ENCODE data around the gene SLC30A10. TPM values are rescaled to one million over a fixed set of nuclear protein-coding genes. Genes with fewer than 3 reads are reported as not detected.
"Not testable (repeated sequence)": the region's sequence is repeated elsewhere in the genome, so short reads cannot be mapped to it uniquely, and the experiment has no call there.

The SLC30A10 gene
- total and polyA plus RNA-seq, 5 donors, result not detected

DNA sequence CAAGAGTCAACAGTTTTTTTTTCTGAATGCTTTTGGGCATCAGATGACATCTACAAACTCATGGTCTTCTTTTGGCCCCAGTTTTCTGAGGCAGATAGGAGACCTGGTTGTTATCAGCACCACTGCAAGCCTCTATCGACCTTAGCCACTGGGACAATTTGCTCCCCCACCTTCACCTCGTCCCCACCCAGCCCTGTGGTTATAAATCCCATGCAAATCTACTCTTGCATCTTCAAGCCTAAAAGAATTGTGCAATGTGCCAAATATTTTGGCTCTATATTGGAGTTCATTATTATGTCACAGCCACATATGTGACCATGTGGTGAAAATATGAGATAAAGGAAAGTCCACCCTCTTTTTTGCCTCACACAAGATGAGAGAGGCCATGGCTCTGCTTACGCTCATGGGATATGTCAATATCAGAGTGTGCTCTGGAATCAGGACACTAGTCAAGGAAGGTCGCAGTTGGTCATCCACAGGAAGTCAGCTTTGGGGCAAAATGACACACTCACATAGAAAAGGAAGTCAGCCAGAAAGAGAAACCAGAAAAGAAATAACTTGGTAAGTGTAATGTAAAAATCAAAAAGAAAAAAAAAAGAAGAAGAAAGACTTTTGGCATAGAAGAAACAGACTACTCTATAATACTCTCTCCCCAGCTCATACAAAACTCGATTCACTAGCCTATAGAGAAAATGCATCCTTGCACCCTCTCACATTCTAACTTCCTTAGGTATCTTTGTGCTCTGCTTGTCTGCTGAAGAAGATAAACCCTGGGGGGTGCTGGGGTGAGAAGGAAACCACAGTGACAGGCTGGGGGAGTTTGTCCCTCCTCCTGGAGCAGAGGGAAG, 21.2 kb downstream of the SLC30A10 start:
- intact Hi-C loops (cut with DNase I), result no loop called here
- Histone ChIP-seq H3K4me1 (ENCODE audit: control insufficient read depth, insufficient read depth, low read length) (no peaks in the 10 kb centered on the region), H3K4me3 (ENCODE audit: low read length) (no peak overlapping the region), H3K9me3 (ENCODE audit: control insufficient read depth, low read length) (no peaks in the 10 kb centered on the region), H3K27me3 (ENCODE audit: control insufficient read depth, insufficient read depth) (no peaks in the 10 kb centered on the region), H3K27ac (ENCODE audit: low read length) (no peak overlapping the region)
- DNase-seq, result no peak
- 31% methylated on average over 5 of the region's 5 CpGs for WGBS
- no peak for ATAC-seq

DNA sequence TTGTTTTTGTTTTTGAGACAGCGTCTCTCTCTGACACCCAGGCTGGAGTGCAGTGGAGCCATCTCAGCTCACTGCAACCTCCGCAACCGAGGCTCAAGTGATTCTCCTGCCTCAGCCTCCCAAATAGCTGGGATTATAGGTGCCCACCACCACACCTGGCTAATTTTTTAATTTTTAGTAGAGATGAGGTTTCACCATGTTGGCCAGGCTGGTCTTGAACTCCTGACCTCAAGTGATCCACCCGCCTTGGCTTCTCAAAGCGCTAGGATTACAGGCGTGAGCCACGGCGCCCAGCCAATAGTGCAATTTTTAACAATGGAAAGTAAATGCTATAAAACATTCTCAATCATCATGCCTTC, 21.8 kb downstream of the SLC30A10 start:
- DNase-seq; H3K27ac ChIP-seq (ENCODE audit: low read length); intact Hi-C loops (cut with DNase I); H3K4me3 ChIP-seq (ENCODE audit: low read length); ATAC-seq; H3K9me3 ChIP-seq (ENCODE audit: control insufficient read depth, low read length); H3K4me1 ChIP-seq (ENCODE audit: control insufficient read depth, insufficient read depth, low read length); H3K27me3 ChIP-seq (ENCODE audit: control insufficient read depth, insufficient read depth): not testable (repeated sequence)
- 92% methylated on average over 8 of the region's 8 CpGs for WGBS

DNA sequence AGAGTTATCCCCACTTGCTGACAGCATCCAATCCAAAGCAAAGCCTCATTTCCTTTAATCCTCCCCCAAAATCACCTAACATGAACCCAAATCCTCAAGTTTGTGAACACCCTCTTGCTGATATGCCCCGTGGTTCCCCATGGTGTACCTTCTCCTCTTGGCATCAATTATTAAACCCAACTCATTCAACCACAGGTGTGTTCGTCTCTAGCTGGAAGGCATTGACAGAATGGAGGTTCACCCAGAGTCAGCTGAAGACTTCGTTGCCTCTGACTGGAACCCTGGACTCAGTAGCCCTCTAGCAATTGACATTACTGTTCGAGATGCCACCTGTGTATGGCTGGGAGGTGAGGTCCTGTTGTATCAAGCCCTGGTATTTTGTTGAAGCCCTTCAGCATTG, 22.8 kb downstream of the SLC30A10 start:
- H3K9me3 ChIP-seq (ENCODE audit: control insufficient read depth, low read length), result no peaks in the 10 kb centered on the region
- H3K27ac ChIP-seq (ENCODE audit: low read length), result no peak overlapping the region
- H3K27me3 ChIP-seq (ENCODE audit: control insufficient read depth, insufficient read depth), result no peaks in the 10 kb centered on the region
- no peak overlapping the region for H3K4me3 ChIP-seq (ENCODE audit: low read length)
- WGBS, result 85% methylated on average over 4 of the region's 4 CpGs
- no peak for DNase-seq
- no peaks in the 10 kb centered on the region for H3K4me1 ChIP-seq (ENCODE audit: control insufficient read depth, insufficient read depth, low read length)
- ATAC-seq, result no peak
- intact Hi-C loops (cut with DNase I), result no loop called here

DNA sequence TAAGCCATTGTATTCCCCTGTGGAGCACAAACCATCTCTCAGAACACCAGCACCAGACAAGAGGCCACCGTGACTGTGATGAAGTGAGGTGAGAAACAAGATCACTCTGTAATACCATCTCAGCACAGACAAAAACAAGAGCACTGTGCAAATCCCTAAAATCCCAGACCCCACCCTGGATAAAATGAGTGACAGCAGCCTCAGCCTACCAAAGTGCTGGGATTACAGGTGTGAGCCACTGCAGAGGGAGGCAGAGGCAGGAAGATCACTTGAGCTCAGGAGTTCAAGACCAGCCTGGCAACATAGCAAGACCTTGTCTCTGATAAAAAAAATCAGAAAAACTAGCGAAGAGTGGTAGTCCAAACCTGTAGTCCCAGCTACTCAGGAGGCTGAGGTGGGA, 23.4 kb downstream of the SLC30A10 start:
- Histone ChIP-seq H3K4me3 (ENCODE audit: low read length) (no peak overlapping the region), H3K9me3 (ENCODE audit: control insufficient read depth, low read length) (no peaks in the 10 kb centered on the region), H3K4me1 (ENCODE audit: control insufficient read depth, insufficient read depth, low read length) (no peaks in the 10 kb centered on the region), H3K27ac (ENCODE audit: low read length) (no peak overlapping the region), H3K27me3 (ENCODE audit: control insufficient read depth, insufficient read depth) (no peaks in the 10 kb centered on the region)
- no peak for ATAC-seq
- intact Hi-C loops (cut with DNase I), result no loop called here
- DNase-seq, result no peak
- WGBS, result 91% methylated on average over 2 of the region's 2 CpGs

GRCh38 chr1:219903353-219903871, 24.9 kb downstream of the SLC30A10 start:
- H3K27ac ChIP-seq (ENCODE audit: low read length), result no peak overlapping the region
- H3K4me1 ChIP-seq (ENCODE audit: control insufficient read depth, insufficient read depth, low read length), result no peaks in the 10 kb centered on the region
- DNase-seq (no peak), ATAC-seq (no peak)
- no peaks in the 10 kb centered on the region for H3K27me3 ChIP-seq (ENCODE audit: control insufficient read depth, insufficient read depth)
- 82% methylated on average over 5 of the region's 5 CpGs for WGBS
- H3K4me3 ChIP-seq (ENCODE audit: low read length), result no peak overlapping the region
- intact Hi-C loops (cut with DNase I), result no loop called here
- H3K9me3 ChIP-seq (ENCODE audit: control insufficient read depth, low read length), result no peaks in the 10 kb centered on the region

GRCh38 chr1:219902951-219903350, 25.4 kb downstream of the SLC30A10 start:
- Histone ChIP-seq H3K9me3 (ENCODE audit: control insufficient read depth, low read length) (no peaks in the 10 kb centered on the region), H3K4me1 (ENCODE audit: control insufficient read depth, insufficient read depth, low read length) (no peaks in the 10 kb centered on the region), H3K4me3 (ENCODE audit: low read length) (no peak overlapping the region), H3K27me3 (ENCODE audit: control insufficient read depth, insufficient read depth) (no peaks in the 10 kb centered on the region), H3K27ac (ENCODE audit: low read length) (no peak overlapping the region)
- ATAC-seq (no peak), DNase-seq (no peak)
- intact Hi-C loops (cut with DNase I), result no loop called here
- WGBS, result 89% methylated on average over 4 of the region's 4 CpGs

DNA sequence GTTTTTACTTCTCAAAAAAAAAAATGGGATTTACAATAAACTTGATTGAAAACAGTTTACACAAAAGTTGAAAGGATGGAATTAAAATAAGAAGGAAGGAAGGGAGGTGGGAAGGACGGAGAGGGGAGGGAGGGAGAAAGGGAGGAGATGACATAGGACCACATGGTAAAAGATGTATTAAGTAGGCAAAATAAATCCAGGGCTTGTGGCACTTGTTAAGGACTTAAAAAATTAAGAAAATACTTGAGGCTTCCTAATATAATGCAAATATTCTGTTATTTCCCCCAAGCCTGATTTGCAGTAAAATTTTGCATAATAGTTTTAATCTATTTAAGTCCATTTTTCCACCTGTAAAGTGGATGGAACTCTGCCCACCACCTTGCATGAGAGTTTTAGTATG, 27.5 kb downstream of the SLC30A10 start:
- H3K27ac ChIP-seq (ENCODE audit: low read length), result no peak overlapping the region
- H3K27me3 ChIP-seq (ENCODE audit: control insufficient read depth, insufficient read depth), result no peaks in the 10 kb centered on the region
- 64% methylated on average over 1 of the region's 1 CpG for WGBS
- no peak for ATAC-seq
- H3K9me3 ChIP-seq (ENCODE audit: control insufficient read depth, low read length), result no peaks in the 10 kb centered on the region
- intact Hi-C loops (cut with DNase I), result no loop called here
- no peaks in the 10 kb centered on the region for H3K4me1 ChIP-seq (ENCODE audit: control insufficient read depth, insufficient read depth, low read length)
- DNase-seq, result no peak
- no peak overlapping the region for H3K4me3 ChIP-seq (ENCODE audit: low read length)

DNA sequence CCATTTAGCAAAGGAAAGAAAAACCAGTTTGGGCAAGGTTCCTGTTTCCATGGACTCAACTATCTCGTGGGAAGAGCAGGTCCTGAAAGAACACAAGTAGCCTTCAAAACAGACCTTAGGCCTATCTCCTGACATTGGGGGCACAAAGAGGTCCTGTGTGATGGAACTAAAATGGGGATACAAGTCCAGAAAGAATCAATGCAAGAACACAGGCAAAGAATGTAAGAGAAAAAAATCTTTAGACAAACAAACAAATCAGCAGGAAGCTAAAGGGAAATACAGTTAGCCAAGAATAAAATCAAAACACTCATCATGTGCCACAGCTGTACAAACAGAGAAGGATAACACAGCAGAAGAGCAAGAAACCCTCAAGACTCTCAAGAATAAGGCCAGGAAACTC, 28.2 kb downstream of the SLC30A10 start:
- Histone ChIP-seq H3K27ac (ENCODE audit: low read length) (no peak overlapping the region), H3K27me3 (ENCODE audit: control insufficient read depth, insufficient read depth) (no peaks in the 10 kb centered on the region), H3K4me3 (ENCODE audit: low read length) (no peak overlapping the region), H3K9me3 (ENCODE audit: control insufficient read depth, low read length) (no peaks in the 10 kb centered on the region), H3K4me1 (ENCODE audit: control insufficient read depth, insufficient read depth, low read length) (no peaks in the 10 kb centered on the region)
- WGBS, result 39% methylated on average over 1 of the region's 1 CpG
- DNase-seq, result no peak
- intact Hi-C loops (cut with DNase I), result no loop called here
- ATAC-seq, result no peak

DNA sequence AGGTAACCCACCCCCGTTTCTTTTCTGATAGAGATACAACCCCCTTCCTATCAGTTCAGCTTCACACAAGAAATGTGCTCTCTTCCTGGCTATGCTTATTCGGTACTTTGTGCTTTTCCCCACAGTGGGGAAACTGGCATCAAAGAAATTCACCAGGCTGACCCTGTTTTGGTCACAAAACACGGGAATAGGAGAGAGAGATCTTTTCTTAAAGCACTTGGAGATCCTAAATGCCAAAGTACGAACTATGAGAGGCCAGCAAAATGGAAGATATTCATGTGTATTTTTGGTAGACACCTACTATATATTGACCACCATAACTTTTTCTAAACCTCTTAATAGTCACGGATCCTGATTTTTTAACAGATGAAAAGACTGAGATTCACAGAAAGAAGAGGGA, 30.0 kb downstream of the SLC30A10 start:
- WGBS, result 63% methylated on average over 5 of the region's 5 CpGs
- DNase-seq, result no peak
- no peak overlapping the region for H3K27ac ChIP-seq (ENCODE audit: low read length)
- no peak for ATAC-seq
- no peak overlapping the region for H3K4me3 ChIP-seq (ENCODE audit: low read length)
- no peaks in the 10 kb centered on the region for H3K9me3 ChIP-seq (ENCODE audit: control insufficient read depth, low read length)
- no peaks in the 10 kb centered on the region for H3K27me3 ChIP-seq (ENCODE audit: control insufficient read depth, insufficient read depth)
- intact Hi-C loops (cut with DNase I), result no loop called here
- H3K4me1 ChIP-seq (ENCODE audit: control insufficient read depth, insufficient read depth, low read length), result no peaks in the 10 kb centered on the region

DNA sequence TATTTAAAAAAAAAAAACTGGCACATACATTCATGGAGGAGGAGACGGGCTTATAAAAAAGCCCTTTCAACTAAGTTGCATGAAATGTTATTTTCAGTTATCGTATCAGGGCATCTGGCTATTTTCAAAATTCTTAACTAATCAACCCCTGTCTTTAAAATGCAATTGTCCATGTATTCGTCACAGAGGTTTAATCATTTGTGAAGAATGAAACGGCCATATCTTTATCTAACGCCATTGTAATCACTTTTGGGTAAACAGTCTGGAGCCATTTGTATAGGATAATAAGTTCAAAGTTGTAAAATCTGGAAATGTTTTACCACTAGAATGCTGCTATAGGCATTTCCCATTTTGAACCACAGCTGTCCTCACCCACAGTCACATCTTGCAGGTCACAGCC, 30.4 kb downstream of the SLC30A10 start:
- intact Hi-C loops (cut with DNase I), result no loop called here

GRCh38 chr1:219892271-219892670, 36.1 kb downstream of the SLC30A10 start:
- intact Hi-C loops (cut with DNase I); H3K4me1 ChIP-seq (ENCODE audit: control insufficient read depth, insufficient read depth, low read length); DNase-seq; H3K27ac ChIP-seq (ENCODE audit: low read length); H3K9me3 ChIP-seq (ENCODE audit: control insufficient read depth, low read length); H3K27me3 ChIP-seq (ENCODE audit: control insufficient read depth, insufficient read depth); ATAC-seq; H3K4me3 ChIP-seq (ENCODE audit: low read length): not testable (repeated sequence)
- WGBS, result 92% methylated on average over 1 of the region's 1 CpG

More for the DNA sequence above, 30.4 kb downstream of the SLC30A10 start:
- H3K9me3 ChIP-seq (ENCODE audit: control insufficient read depth, low read length), result no peaks in the 10 kb centered on the region
- no peaks in the 10 kb centered on the region for H3K4me1 ChIP-seq (ENCODE audit: control insufficient read depth, insufficient read depth, low read length)
- H3K4me3 ChIP-seq (ENCODE audit: low read length), result no peak overlapping the region
- WGBS, result 27% methylated on average over 5 of the region's 5 CpGs
- no peak for DNase-seq
- no peak overlapping the region for H3K27ac ChIP-seq (ENCODE audit: low read length)
- no peaks in the 10 kb centered on the region for H3K27me3 ChIP-seq (ENCODE audit: control insufficient read depth, insufficient read depth)
- no peak for ATAC-seq
